Neural progenitor cell (in vitro differentiated cells): ENCODE data around the gene CHERP. TPM values are rescaled to one million over a fixed set of nuclear protein-coding genes. Genes with fewer than 3 reads are reported as not detected.

ENCODE experiments used
- DNase-seq: peaks from one replicate; pipeline ENCODE4 v3.0.0-alpha.2; 2016; ENCODE audit warnings: low spot score
- H2AFZ ChIP-seq: fragments of 200-600 bp; sonication (generic); replicated peaks from 2 replicates; pipeline ENCODE4 v1.6.1; 2016; ENCODE audit warnings: antibody characterized with exemption
- H3F3A ChIP-seq: fragments of 200-600 bp; sonication (generic); 2 replicates; pipeline ENCODE4 v1.6.1; 2016; ENCODE audit warnings: antibody characterized with exemption, low read depth
- H3K27ac ChIP-seq: fragments of 200-600 bp; sonication (generic); 2 replicates; pipeline ENCODE4 v1.5.1; 2016; ENCODE audit warnings: mild to moderate bottlenecking
- H3K27me3 ChIP-seq: fragments of 200-600 bp; sonication (generic); 2 replicates; pipeline ENCODE4 v1.6.1; 2016; ENCODE audit warnings: mild to moderate bottlenecking, moderate library complexity
- H3K36me3 ChIP-seq: fragments of 200-600 bp; sonication (generic); 2 replicates; pipeline ENCODE4 v1.5.1; 2016
- H3K4me1 ChIP-seq: fragments of 200-600 bp; sonication (generic); 2 replicates; pipeline ENCODE4 v1.6.1; 2016; ENCODE audit warnings: mixed run types
- H3K4me2 ChIP-seq: fragments of 200-600 bp; sonication (generic); 2 replicates; pipeline ENCODE4 v1.6.1; 2016
- H3K4me3 ChIP-seq: fragments of 200-600 bp; sonication (generic); 2 replicates; pipeline ENCODE4 v1.5.1; 2016
- H3K79me2 ChIP-seq: fragments of 200-600 bp; sonication (generic); 2 replicates; pipeline ENCODE4 v1.6.1; 2016; ENCODE audit warnings: low read depth
- H3K9ac ChIP-seq: fragments of 200-600 bp; sonication (generic); 2 replicates; pipeline ENCODE4 v1.6.1; 2016
- H3K9me3 ChIP-seq: fragments of 200-600 bp; sonication (generic); 2 replicates; pipeline ENCODE4 v1.5.1; 2016; ENCODE audit warnings: low read depth
- H4K20me1 ChIP-seq: fragments of 200-600 bp; sonication (generic); 2 replicates; pipeline ENCODE4 v1.6.1; 2016; ENCODE audit warnings: low read depth
- H3K27ac Mint-ChIP-seq: 3 replicates; pipeline ENCODE4 v1.8.0; 2021; ENCODE audit warnings: mixed read lengths
- H3K27me3 Mint-ChIP-seq: 2 replicates; pipeline ENCODE4 v1.8.0; 2022; ENCODE audit warnings: low read depth, mild to moderate bottlenecking, inconsistent platforms, moderate library complexity, mixed read lengths; ENCODE audit not compliant: insufficient read depth
- H3K36me3 Mint-ChIP-seq: 3 replicates; pipeline ENCODE4 v1.8.0; 2021; ENCODE audit warnings: mixed read lengths
- H3K4me1 Mint-ChIP-seq: 3 replicates; pipeline ENCODE4 v1.8.0; 2021; ENCODE audit warnings: mixed read lengths
- H3K4me3 Mint-ChIP-seq: 3 replicates; pipeline ENCODE4 v1.8.0; 2021; ENCODE audit warnings: mild to moderate bottlenecking, moderate library complexity, mixed read lengths
- H3K9me3 Mint-ChIP-seq: 3 replicates; pipeline ENCODE4 v1.8.0; 2020; ENCODE audit warnings: mixed read lengths
- EZH2 ChIP-seq: fragments of 200-600 bp; sonication (generic); IDR thresholded peaks from 2 replicates; pipeline ENCODE4 v1.6.1; 2017; ENCODE audit warnings: antibody characterized with exemption, mild to moderate bottlenecking, moderate library complexity
- EZH2phosphoT487 ChIP-seq: fragments of 200-600 bp; sonication (generic); IDR thresholded peaks from 2 replicates; pipeline ENCODE4 v1.6.1; 2017; ENCODE audit warnings: antibody characterized with exemption
- total RNA-seq: library from RNA; depleted of rRNA; stranded (reverse); fragments of >200 nt; gene quantifications from 2 replicates; pipeline ENCODE4 v1.2.3, GENCODE V29; 2015; ENCODE audit warnings: low replicate concordance
- TF ChIP-seq, protein P1 (sequence below): fragments of 200-600 bp; sonication (generic); IDR thresholded peaks from 2 replicates; pipeline ENCODE4 v1.5.1; 2017; ENCODE audit warnings: antibody characterized with exemption, mild to moderate bottlenecking

CHERP gene
- total RNA-seq, 1 donor from 2014 or later = 5.5 TPM

DNA sequence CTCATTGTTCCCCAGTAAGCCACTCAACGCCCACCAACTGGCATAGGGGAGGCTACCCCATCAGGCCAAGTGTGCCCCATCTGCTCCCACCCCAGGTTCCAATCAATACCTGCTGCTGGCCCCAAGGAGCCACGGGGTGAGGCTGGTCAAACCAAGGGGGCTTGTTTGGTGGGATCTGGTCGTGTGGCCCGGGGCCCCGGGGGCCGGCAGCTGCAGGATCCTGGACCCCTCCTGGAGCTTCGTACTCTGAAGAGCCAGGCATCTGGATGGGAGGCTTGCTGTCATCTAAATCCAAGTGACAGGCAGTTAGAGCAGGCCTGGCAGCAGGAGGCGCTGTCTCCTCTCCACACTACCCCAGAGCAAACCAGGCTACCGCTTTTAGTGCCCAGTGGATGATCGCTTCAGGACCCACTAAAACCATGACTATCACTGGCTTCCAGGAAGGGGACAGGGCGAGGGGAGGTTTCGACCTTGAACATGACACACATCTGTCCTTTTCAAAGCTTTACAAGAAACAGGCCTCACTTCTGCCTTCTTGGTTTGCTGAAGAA lies 14.2 kb downstream of the CHERP start:
- H2AFZ ChIP-seq = no peak overlapping the region
- DNase-seq = peak; percentile 36

DNA sequence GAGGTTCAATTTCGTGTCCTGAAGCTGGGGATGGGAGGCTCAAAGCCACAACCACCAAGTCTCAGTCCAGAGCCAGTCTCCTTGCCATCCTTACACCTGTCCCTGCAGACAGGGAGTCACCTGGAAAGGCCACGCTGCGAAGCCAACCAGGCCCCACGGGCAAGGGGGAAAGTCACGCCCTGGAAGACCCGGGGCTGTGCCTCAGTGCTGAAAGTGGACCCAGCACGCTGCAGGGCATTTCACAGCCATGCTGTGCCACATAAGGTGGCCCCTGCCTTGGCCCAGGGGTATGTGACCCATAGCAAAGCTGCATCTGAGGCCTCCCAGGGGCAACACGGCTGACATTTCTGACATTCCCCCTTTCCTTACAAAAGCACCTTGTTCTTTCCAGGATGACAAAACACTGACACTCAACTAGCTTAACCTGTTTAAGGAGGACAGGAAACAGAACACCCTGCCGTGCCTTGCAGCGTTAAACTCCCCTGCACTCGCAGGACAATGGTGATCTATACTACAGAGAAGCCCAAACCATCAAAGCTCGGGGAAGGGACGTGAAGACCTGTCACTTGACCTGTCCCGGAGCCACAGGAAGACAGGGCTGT lies 14.8 kb downstream of the CHERP start:
- Mint-ChIP-seq H3K27me3 (peaks cover 2% of the 10 kb centered on the region), H3K36me3 (peaks cover 16% of the 10 kb centered on the region), H3K9me3 (no peaks in the 10 kb centered on the region), H3K27ac (no peak overlapping the region), H3K4me3 (no peak overlapping the region), H3K4me1 (no peaks in the 10 kb centered on the region)
- no peaks in the 10 kb centered on the region for H3K36me3 ChIP-seq
- no peaks in the 10 kb centered on the region for H3K9me3 ChIP-seq
- no peaks in the 10 kb centered on the region for H3F3A ChIP-seq
- no peak for DNase-seq
- H3K4me2 ChIP-seq = no peak overlapping the region
- no peak overlapping the region for H2AFZ ChIP-seq
- no peaks in the 10 kb centered on the region for H3K79me2 ChIP-seq
- H3K9ac ChIP-seq = no peak overlapping the region
- H3K27me3 ChIP-seq = no peaks in the 10 kb centered on the region
- H4K20me1 ChIP-seq = peaks cover 3% of the 10 kb centered on the region
- H3K4me3 ChIP-seq = no peak overlapping the region
- TF ChIP-seq, protein P1, sequence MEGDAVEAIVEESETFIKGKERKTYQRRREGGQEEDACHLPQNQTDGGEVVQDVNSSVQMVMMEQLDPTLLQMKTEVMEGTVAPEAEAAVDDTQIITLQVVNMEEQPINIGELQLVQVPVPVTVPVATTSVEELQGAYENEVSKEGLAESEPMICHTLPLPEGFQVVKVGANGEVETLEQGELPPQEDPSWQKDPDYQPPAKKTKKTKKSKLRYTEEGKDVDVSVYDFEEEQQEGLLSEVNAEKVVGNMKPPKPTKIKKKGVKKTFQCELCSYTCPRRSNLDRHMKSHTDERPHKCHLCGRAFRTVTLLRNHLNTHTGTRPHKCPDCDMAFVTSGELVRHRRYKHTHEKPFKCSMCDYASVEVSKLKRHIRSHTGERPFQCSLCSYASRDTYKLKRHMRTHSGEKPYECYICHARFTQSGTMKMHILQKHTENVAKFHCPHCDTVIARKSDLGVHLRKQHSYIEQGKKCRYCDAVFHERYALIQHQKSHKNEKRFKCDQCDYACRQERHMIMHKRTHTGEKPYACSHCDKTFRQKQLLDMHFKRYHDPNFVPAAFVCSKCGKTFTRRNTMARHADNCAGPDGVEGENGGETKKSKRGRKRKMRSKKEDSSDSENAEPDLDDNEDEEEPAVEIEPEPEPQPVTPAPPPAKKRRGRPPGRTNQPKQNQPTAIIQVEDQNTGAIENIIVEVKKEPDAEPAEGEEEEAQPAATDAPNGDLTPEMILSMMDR = no peak
- TF ChIP-seq EZH2phosphoT487 (no peak), EZH2 (no peak)
- no peaks in the 10 kb centered on the region for H3K4me1 ChIP-seq
- no peak overlapping the region for H3K27ac ChIP-seq

More for the DNA sequence above, 14.2 kb downstream of the CHERP start:
- Mint-ChIP-seq H3K36me3 (peaks cover 14% of the 10 kb centered on the region), H3K27me3 (peaks cover 2% of the 10 kb centered on the region), H3K4me3 (no peak overlapping the region), H3K27ac (no peak overlapping the region), H3K4me1 (no peaks in the 10 kb centered on the region), H3K9me3 (no peaks in the 10 kb centered on the region)
- no peak overlapping the region for H3K4me3 ChIP-seq
- H3K36me3 ChIP-seq = no peaks in the 10 kb centered on the region
- peaks cover 3% of the 10 kb centered on the region for H4K20me1 ChIP-seq
- H3F3A ChIP-seq = no peaks in the 10 kb centered on the region
- no peak overlapping the region for H3K4me2 ChIP-seq
- no peaks in the 10 kb centered on the region for H3K9me3 ChIP-seq
- H3K4me1 ChIP-seq = no peaks in the 10 kb centered on the region
- TF ChIP-seq, protein P1 = peak; percentile 52
- TF ChIP-seq EZH2 = no peak
- H3K27me3 ChIP-seq = no peaks in the 10 kb centered on the region
- H3K27ac ChIP-seq = no peak overlapping the region
- no peak overlapping the region for H3K9ac ChIP-seq
- H3K79me2 ChIP-seq = no peaks in the 10 kb centered on the region

DNA sequence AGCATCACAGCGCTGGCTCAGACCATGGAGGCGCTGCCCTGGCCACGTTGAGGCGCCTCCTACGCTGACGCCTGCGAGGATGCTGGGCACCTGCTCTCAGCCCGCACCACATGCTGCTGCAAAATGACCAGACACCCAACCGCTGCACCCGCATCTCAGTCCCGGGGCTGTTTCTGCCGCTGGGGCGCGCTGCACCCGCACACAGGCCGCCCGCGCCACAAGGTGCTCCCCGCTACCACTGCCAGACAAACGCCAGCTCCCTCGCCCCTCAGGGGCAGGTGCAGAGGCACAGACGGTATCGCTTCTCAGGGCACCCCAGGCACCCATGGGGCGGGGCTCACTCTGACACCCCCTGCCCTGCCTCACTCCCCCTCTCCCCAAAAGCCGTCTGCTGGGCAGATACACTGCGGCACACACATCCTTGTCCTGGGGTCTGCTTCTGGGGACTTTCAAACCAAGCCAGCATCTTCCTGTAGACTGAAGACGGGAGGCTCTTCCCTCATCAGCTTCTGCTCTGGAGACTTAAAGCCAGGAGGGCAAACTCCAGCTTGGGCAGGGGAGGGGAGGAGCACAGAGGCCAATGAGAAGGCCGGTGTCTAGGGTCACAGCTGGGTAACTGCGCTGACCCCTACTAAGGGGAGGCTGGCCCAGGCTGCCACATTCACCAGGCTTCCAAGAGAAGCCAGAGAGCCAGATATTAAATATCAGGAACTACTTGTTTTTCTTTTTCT lies 16.3 kb downstream of the CHERP start:
- Histone ChIP-seq H3K27ac (no peak overlapping the region), H4K20me1 (peaks cover 3% of the 10 kb centered on the region), H3K4me1 (no peaks in the 10 kb centered on the region), H3K9ac (no peak overlapping the region), H3K4me2 (no peak overlapping the region), H3K9me3 (no peaks in the 10 kb centered on the region), H3K36me3 (no peaks in the 10 kb centered on the region), H3K79me2 (no peaks in the 10 kb centered on the region), H3K4me3 (no peak overlapping the region), H3K27me3 (no peaks in the 10 kb centered on the region), H3F3A (no peaks in the 10 kb centered on the region), H2AFZ (no peak overlapping the region)
- Mint-ChIP-seq H3K4me1 (no peaks in the 10 kb centered on the region), H3K9me3 (no peaks in the 10 kb centered on the region), H3K27ac (no peak overlapping the region), H3K27me3 (no peaks in the 10 kb centered on the region), H3K4me3 (no peak overlapping the region), H3K36me3 (peaks cover 10% of the 10 kb centered on the region)
- DNase-seq = no peak
- TF ChIP-seq EZH2 = no peak
- TF ChIP-seq EZH2phosphoT487 = no peak
- TF ChIP-seq, protein P1 = no peak
